A673 (cell line): ENCODE measurements around the gene TAF1.
"Not testable (repeated sequence)": the region's sequence is repeated elsewhere in the genome, so short reads cannot be mapped to it uniquely, and the experiment has no call there.

Source experiments
- CTCF ChIP-seq: fragments of 300-800, 200-600 bp; sonication (generic); conservative IDR thresholded peaks from 2 replicates; pipeline ENCODE4 v1.5.1; 2017; ENCODE audit warnings: low read depth, mild to moderate bottlenecking, antibody characterized with exemption, low read length, moderate library complexity, mixed read lengths
- EZH2 ChIP-seq: fragments of 200-600 bp; sonication (generic); IDR thresholded peaks from 2 replicates; pipeline ENCODE4 v1.6.1; 2017; ENCODE audit warnings: borderline replicate concordance, low read depth, mild to moderate bottlenecking, mixed read lengths, antibody characterized with exemption, low read length; ENCODE audit not compliant: poor library complexity, severe bottlenecking

GRCh38 chrX:71441809-71442208, 75.7 kb downstream of the TAF1 start:
- TF ChIP-seq CTCF, EZH2: not testable (repeated sequence)
